Measurements from ENCODE around the gene PFDN4. TPM values are rescaled to one million over a fixed set of nuclear protein-coding genes. Genes with fewer than 3 reads are reported as not detected.

The PFDN4 gene, protein sequence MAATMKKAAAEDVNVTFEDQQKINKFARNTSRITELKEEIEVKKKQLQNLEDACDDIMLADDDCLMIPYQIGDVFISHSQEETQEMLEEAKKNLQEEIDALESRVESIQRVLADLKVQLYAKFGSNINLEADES
- total RNA-seq = 10 to 100 TPM; 26.8 to 27.7 TPM

DNA sequence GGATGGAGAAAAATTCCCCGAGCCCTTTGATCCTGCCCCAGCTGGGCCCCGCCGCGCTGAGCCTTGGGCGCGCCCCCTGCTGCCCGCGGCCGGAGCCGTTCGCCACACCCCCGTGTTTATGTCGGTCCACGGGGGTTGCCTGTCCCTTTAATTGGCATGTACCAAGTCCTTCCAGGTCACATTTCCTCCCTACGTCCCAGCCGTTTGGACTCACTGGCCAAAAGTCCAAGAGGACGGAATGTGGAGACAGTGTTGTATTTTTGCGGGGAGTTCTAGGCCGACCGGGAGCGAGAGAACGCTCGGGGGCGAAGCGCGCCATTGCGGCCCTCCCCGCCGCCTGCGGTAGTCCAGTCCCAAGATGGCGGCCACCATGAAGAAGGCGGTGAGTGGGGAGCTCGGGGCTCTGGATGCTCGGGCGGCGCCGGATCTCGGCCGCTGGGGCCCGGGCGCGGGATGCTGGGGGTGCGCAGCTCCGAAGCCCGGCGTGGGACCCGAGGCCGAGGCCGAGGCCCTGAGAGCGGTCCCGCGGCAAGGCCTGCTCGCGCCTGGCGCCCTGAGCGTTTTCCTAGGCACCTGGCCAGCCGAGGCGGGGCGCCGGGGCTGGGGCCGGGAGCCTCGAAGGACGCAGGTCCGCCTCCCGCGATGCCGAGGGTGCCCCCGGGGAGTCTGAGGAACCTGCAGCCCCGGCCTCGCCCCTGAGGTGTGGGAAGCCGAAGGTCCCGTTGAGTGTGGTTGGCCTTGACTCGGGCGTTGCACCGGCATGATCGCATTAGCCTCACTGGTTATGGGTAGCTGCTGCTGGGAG lies at the start of gene PFDN4:
TSS of gene PFDN4 (plus strand) at position 345 of the 805 bp plus-strand sequence. CDS start at position 359, 14 bp downstream.
- peaks cover 22% of the 10 kb centered on the region for H3K4me1 Mint-ChIP-seq
- POLR2A ChIA-PET = interaction anchor here (0.7 kb wide), 1 partner anchor 658 kb away, joined by 3 read pairs; no protein-coding TSS in a partner anchor

DNA sequence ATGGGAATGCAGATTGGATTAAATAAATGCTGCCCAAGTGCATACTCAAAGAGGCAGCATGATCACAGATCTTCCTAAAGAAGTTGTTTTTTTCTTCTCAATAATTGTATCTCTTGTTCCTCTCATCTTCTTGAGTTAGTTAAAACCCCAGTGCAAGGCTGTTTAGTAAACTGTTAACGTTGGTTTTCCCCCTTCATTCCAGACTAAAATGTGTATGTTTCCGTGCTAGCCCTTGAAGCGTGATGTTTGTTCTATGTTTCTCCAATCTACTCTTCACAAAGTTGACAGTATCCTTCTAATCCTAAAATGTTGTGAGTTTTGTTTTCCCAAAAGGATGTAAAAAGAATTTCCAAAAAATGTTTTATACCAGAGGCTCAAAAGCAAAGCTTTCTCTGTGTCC lies 49.7 kb upstream of the PFDN4 start:
- Mint-ChIP-seq H3K27me3 (peaks cover 20% of the 10 kb centered on the region), H3K4me3 (no peak overlapping the region), H3K36me3 (ENCODE audit: low read depth) (no peaks in the 10 kb centered on the region), H3K4me1 (peaks cover 2% of the 10 kb centered on the region), H3K9me3 (no peaks in the 10 kb centered on the region), H3K27ac (no peak overlapping the region)
- no peak for DNase-seq
- ChIA-PET POLR2A (no interaction called here), CTCF (no interaction called here)

More for the DNA sequence above, at the start of gene PFDN4:
- Mint-ChIP-seq H3K9me3 (no peaks in the 10 kb centered on the region), H3K27ac (peak within 1 kb of the TSS; percentile 100), H3K4me3 (peak within 1 kb of the TSS; percentile 94), H3K36me3 (ENCODE audit: low read depth) (peaks cover 9% of the 10 kb centered on the region), H3K27me3 (no peaks in the 10 kb centered on the region)
- DNase-seq = peak; percentile 77
- CTCF ChIA-PET = interaction anchor here (0.6 to 1.7 kb wide), 15 partner anchors 8 to 441 kb away, joined by 3 to 8 read pairs (median 3); no protein-coding TSS in a partner anchor

DNA sequence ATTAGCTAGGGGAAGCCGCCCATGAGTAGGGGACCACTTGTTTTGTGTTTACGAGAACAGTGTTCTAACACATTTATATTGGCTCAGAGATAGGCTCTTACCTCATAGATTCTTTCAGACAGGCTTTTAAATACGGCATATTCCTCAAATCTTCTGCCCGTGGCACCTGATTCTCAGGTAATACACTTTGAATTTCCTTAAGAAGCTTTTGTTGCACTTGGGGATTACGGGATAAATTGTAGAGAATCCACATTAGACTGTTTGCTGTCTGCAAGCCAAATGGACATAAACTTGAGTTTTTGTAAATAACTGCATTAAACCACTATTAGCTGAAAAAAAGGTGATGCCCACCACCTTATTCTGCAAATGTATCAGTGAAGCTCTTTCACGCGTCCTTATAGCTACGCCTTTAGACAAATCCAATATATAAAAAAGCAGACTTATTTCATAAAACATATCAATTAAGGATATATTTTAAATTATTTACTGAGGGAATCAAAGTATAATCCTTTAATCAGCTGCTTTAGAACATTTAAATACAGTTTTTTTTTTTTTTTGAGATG lies 49.0 kb upstream of the PFDN4 start:
- DNase-seq = no peak
- POLR2A ChIA-PET = no interaction called here
- Mint-ChIP-seq H3K36me3 (ENCODE audit: low read depth) (no peaks in the 10 kb centered on the region), H3K27ac (no peak overlapping the region), H3K9me3 (no peaks in the 10 kb centered on the region), H3K4me3 (no peak overlapping the region), H3K27me3 (peaks cover 22% of the 10 kb centered on the region), H3K4me1 (peaks cover 2% of the 10 kb centered on the region)
- CTCF ChIA-PET = no interaction called here

DNA sequence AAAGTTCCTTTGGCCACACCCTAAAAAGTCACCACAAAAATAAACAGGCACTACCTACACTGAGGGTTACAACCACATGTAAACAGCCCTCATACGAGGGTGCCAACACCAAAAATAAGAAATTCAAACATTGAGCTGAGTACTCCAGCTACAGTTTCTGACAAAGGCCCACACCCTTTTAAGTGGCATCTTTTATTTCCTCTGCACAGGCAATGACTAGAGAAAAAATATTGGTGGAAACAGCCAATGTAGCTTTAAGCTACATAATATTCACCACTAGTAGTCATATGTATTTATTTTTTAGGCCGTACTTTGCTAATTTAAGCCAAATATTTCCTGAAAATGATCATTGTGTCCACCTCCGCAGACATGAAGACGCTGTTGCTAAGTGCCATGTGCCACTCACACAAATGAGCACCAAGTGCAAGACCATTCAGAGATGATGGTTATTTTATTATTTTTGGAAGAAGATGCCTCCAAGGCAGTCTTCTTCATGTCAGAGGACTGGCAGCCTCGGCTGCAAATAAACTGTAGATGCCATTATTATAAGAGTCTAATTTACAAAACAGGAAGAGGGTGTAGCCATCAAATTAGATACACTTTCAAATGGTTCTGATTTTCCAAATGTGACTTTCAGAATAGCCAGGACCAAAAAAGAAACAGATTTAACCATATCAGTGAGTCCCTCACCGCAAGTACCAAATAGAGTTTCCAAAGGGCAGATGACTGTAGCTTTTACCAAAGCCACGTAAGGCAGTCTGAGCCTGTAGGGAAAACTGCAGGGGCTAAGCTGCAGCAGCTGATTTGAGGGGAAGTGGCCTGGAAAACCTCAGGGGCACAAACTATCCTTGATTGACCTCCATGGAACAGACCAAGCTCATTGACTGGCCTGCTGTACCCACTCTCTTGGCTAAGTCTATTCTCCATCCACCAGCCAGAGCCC lies 47.6 kb upstream of the PFDN4 start:
- peaks cover 2% of the 10 kb centered on the region for H3K4me1 Mint-ChIP-seq
- POLR2A ChIA-PET = no interaction called here
- no peaks in the 10 kb centered on the region for H3K36me3 Mint-ChIP-seq (ENCODE audit: low read depth)
- DNase-seq = no peak
- H3K4me3 Mint-ChIP-seq = no peak overlapping the region
- peaks cover 22% of the 10 kb centered on the region for H3K27me3 Mint-ChIP-seq
- no peak overlapping the region for H3K27ac Mint-ChIP-seq
- CTCF ChIA-PET = no interaction called here
- no peaks in the 10 kb centered on the region for H3K9me3 Mint-ChIP-seq

DNA sequence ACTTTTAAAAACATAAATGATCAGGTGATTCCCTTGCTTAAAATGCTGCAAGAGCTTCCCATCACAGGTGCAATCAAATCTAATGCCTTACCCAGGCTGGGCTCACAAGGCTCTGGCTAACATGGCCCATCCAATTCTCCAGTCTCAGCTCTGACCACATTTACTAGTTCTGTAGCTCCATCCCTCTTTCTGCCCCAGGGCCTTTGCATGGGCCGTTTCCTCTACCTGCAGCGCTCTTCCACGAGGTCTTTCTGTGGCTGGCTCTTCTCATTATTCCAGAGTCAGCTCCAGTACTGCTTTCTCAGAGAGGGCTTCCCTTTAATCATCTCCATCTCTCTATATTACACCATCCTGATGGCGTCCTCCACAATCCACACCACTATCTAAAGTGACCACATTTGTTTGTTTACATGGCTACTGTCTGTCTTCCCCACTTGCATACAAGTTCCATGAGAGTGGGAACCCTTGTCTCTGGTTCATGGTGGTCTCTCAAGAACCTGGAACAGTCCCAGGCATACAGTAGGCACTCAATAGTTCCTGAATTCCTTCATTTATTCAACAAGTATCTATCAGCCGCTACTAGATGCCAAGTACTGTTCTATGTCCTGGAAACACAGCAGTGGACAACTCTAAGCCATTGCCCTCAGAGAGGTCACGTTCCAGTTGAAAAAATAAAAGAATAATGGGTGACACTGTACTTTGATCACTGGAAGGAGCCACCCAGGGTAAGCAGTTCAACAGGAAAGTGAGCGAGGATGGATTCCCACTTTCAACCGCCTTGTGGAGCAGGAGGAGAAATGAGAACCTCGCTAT lies 46.7 kb upstream of the PFDN4 start:
- H3K36me3 Mint-ChIP-seq (ENCODE audit: low read depth) = no peaks in the 10 kb centered on the region
- H3K27me3 Mint-ChIP-seq = peaks cover 25% of the 10 kb centered on the region
- no peak for DNase-seq
- ChIA-PET CTCF (no interaction called here), POLR2A (no interaction called here)
- H3K4me3 Mint-ChIP-seq = no peak overlapping the region
- H3K4me1 Mint-ChIP-seq = peaks cover 2% of the 10 kb centered on the region
- no peaks in the 10 kb centered on the region for H3K9me3 Mint-ChIP-seq
- H3K27ac Mint-ChIP-seq = no peak overlapping the region

DNA sequence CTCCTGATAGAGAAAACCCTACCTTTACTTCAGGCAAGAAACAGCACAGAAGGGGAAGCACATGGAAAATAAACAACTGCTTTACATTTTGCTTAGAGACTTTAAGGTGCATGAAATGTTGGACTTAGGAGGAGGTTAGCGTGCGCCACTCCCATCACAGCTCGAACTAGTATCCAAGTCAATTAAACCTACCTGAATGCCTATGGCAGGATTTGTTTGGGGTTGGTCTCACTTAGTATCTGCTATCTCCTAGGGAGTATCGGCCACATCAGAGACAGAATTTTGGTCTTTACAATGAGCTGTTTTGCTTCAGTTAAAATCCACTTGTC lies 46.1 kb upstream of the PFDN4 start:
- no peak overlapping the region for H3K4me3 Mint-ChIP-seq
- POLR2A ChIA-PET = no interaction called here
- no peaks in the 10 kb centered on the region for H3K36me3 Mint-ChIP-seq (ENCODE audit: low read depth)
- DNase-seq = no peak
- no peaks in the 10 kb centered on the region for H3K9me3 Mint-ChIP-seq
- peaks cover 2% of the 10 kb centered on the region for H3K4me1 Mint-ChIP-seq
- CTCF ChIA-PET = no interaction called here
- H3K27me3 Mint-ChIP-seq = peaks cover 27% of the 10 kb centered on the region
- H3K27ac Mint-ChIP-seq = no peak overlapping the region

DNA sequence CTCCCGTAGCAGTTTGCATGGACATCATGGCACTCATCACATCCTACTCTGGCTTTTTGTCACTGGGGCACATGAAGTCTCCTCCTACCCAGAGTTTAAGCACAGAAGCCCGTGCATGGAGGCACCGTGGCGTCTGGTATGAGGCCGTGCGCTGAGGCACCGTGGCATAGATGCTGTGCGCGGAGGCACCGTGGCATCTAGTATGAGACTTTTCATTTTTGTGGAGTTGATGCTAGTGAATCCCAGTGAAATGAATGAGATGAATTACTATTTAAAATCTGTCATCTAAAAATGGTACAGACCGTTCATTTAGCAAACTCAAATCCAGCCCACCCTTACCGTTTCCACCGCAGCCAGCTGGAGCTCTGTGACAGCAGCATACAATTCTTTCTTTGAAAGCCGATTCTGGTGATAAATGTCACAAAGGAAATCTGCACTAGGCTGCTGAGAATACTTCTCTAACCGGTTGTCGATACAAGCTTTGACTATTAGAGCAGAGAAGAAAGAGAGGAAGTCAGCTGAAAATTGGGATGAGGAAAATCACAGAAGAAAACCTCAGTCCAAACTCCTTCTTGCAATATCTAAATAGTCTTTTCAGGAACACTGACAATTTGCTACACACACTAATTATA lies 45.4 kb upstream of the PFDN4 start:
- Mint-ChIP-seq H3K9me3 (no peaks in the 10 kb centered on the region), H3K36me3 (ENCODE audit: low read depth) (no peaks in the 10 kb centered on the region), H3K27ac (no peak overlapping the region), H3K4me1 (peaks cover 2% of the 10 kb centered on the region), H3K4me3 (no peak overlapping the region), H3K27me3 (peaks cover 32% of the 10 kb centered on the region)
- no peak for DNase-seq
- ChIA-PET CTCF (no interaction called here), POLR2A (no interaction called here)

DNA sequence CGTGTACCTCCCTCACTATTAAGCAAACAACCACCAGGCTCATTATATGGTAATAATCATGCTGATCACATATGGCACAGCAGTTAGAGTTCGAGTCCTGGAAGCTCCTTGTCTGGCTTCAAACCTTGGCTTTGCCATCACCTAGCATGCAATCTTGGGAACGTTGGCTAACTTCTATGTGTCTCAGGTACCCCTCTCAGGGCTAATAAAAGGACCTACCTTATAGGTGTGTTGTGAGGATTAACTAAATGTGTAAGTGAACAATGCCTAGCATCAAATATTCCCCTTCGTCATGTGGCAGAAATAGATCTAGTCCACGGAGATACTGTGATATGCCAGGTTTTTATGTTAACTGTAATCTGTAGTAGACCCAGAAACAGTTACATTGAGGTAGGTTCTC lies 44.5 kb upstream of the PFDN4 start:
- Mint-ChIP-seq H3K4me3 (no peak overlapping the region), H3K4me1 (peaks cover 2% of the 10 kb centered on the region), H3K27ac (no peak overlapping the region), H3K9me3 (no peaks in the 10 kb centered on the region), H3K27me3 (peaks cover 31% of the 10 kb centered on the region), H3K36me3 (ENCODE audit: low read depth) (no peaks in the 10 kb centered on the region)
- CTCF ChIA-PET = no interaction called here
- DNase-seq = no peak
- POLR2A ChIA-PET = no interaction called here

DNA sequence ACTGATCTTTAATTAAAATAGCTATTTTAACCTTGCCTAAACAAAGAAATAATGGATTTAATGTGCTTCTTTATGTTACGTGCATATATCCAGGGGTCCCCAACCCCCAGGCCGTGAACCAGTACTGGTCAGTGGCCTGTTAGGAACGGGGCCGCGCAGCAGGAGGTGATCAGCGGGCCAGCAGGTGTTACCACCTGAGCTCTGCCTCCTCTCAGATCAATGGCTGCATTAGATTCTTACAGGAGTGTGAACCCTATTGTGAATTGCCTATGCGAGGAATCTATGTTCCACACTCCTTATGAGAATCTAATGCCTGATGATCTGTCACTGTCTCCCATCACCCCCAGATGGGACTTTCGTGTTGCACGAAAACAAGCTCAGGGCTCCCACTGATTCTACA lies 42.9 kb upstream of the PFDN4 start:
- Mint-ChIP-seq H3K27me3 (peaks cover 42% of the 10 kb centered on the region), H3K36me3 (ENCODE audit: low read depth) (no peaks in the 10 kb centered on the region), H3K4me3 (no peak overlapping the region), H3K9me3 (no peaks in the 10 kb centered on the region), H3K27ac (no peak overlapping the region), H3K4me1 (peaks cover under 1% of the 10 kb centered on the region)
- ChIA-PET CTCF (interaction anchor here (1.1 kb wide), 1 partner anchor 74 kb away, joined by 4 read pairs; no protein-coding TSS in a partner anchor), POLR2A (no interaction called here)
- no peak for DNase-seq

DNA sequence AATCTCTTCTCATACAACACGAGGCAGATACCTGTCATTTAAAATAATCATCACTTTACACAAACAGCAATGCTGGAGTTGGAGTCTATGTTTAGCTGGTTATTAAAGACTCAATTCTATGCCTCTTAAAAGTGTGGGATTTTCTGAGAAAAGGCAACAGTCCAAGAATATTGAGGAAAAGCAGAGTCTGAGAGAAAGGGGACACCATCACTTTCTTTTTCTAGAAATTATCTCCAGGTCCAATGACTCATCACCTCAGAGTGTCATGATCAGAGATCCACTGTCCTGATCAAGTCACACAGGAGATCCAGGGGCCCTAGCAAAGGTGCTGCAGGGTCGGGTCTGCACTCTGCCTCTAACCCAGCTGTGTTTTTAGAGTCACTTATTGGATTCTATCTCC lies 42.1 kb upstream of the PFDN4 start:
- ChIA-PET POLR2A (no interaction called here), CTCF (interaction anchor here (1.1 kb wide), 1 partner anchor 75 kb away, joined by 4 read pairs; no protein-coding TSS in a partner anchor)
- DNase-seq = no peak
- H3K27me3 Mint-ChIP-seq = peaks cover 49% of the 10 kb centered on the region
- H3K36me3 Mint-ChIP-seq (ENCODE audit: low read depth) = no peaks in the 10 kb centered on the region
- no peaks in the 10 kb centered on the region for H3K4me1 Mint-ChIP-seq
- H3K27ac Mint-ChIP-seq = no peak overlapping the region
- H3K9me3 Mint-ChIP-seq = no peaks in the 10 kb centered on the region
- no peak overlapping the region for H3K4me3 Mint-ChIP-seq

DNA sequence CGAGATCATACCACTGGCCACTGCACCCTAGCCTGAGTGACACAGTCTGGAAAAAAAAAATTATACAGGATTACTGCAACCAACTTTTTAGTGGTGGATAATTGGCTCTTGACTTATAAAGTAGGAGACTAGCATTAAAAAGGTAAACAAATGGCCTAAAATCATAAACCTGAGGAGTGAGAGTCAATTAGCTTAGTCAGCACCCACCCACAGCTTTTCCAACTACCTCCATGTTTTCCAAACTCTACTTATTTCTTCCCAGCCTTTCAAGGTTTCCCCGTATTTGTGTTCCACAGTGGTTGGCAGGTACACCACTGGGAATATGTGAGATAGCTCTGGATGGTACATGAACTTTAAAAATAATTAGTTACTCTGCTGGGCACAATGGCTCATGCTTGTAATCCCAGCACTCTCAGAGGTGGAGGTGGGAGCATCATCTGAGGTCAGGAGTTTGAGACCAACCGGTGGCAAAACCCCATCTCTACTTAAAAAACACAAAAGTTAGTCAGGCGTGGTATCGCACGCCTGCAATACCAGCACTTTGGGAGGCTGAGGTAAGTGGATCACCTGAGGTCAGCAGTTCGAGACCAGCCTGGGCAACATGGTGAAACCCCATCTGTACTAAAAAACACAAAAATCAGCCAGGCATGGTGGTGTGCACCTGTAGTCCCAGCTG lies 40.8 kb upstream of the PFDN4 start:
- no peak for DNase-seq
- ChIA-PET POLR2A (no interaction called here), CTCF (no interaction called here)
- Mint-ChIP-seq H3K9me3 (no peaks in the 10 kb centered on the region), H3K4me1 (no peaks in the 10 kb centered on the region), H3K4me3 (no peak overlapping the region), H3K27ac (no peak overlapping the region), H3K36me3 (ENCODE audit: low read depth) (no peaks in the 10 kb centered on the region), H3K27me3 (peaks cover 58% of the 10 kb centered on the region)

Measured in activated CD4-positive, alpha-beta T cell treated with anti-CD3 and anti-CD28 coated beads, Interleukin-2, amount 10 ng/mL, durations not matched to agents 7 days and 5 days (primary cell).